ENCODE results near the gene FOXO1. TPM values are rescaled to one million over a fixed set of nuclear protein-coding genes. Genes with fewer than 3 reads are reported as not detected.
"Not testable (repeated sequence)": the region's sequence is repeated elsewhere in the genome, so short reads cannot be mapped to it uniquely, and the experiment has no call there.

The FOXO1 gene
- 10 to 100 TPM; 34.2 to 34.5 TPM for total RNA-seq

- peaks cover 15% of the 10 kb centered on the region for H3K36me3 Mint-ChIP-seq
- H3K9me3 Mint-ChIP-seq, result no peaks in the 10 kb centered on the region
- peaks cover 34% of the 10 kb centered on the region for H3K4me1 Mint-ChIP-seq (ENCODE audit: low read depth)
- ChIA-PET CTCF (interaction anchor here (0.9 kb wide), 2 partner anchors 13 to 888 kb away, joined by 3 read pairs; no protein-coding TSS in a partner anchor), POLR2A (interaction anchor here (0.8 to 5.2 kb wide), 15 partner anchors 13 to 889 kb away, joined by 3 to 39 read pairs (median 4); no protein-coding TSS in a partner anchor)
- intact Hi-C loops (cut with micrococcal nuclease), result loop anchor here (2.0 to 10.0 kb wide), 2 partner anchors 111 to 1631 kb away; partner anchors contain the start of genes NHLRC3 and PROSER1
- no peaks in the 10 kb centered on the region for H3K27me3 Mint-ChIP-seq
- H3K27ac Mint-ChIP-seq, result peak within 1 kb of the TSS; percentile 96
- peak; percentile 91 for DNase-seq
- peak within 1 kb of the TSS; percentile 91 for H3K4me3 Mint-ChIP-seq
These were observed at the start of gene FOXO1 for GRCh38 chr13:40666045-40666932. FOXO1 (minus strand) TSS chr13:40666641; CDS start chr13:40666212, 429 bp downstream.

GRCh38 chr13:40714433-40714832, 48.0 kb upstream of the FOXO1 start:
- H3K27me3 Mint-ChIP-seq; CTCF ChIA-PET; DNase-seq; H3K4me3 Mint-ChIP-seq; H3K4me1 Mint-ChIP-seq (ENCODE audit: low read depth); H3K27ac Mint-ChIP-seq; intact Hi-C loops (cut with micrococcal nuclease); POLR2A ChIA-PET: not testable (repeated sequence)
- Mint-ChIP-seq H3K36me3 (peaks cover 37% of the 10 kb centered on the region), H3K9me3 (peaks cover 25% of the 10 kb centered on the region)

GRCh38 chr13:40706439-40706838, 40.0 kb upstream of the FOXO1 start:
- Mint-ChIP-seq H3K27me3 (no peaks in the 10 kb centered on the region), H3K4me3 (no peak overlapping the region), H3K27ac (no peak overlapping the region), H3K36me3 (peaks cover 5% of the 10 kb centered on the region), H3K4me1 (ENCODE audit: low read depth) (peaks cover 5% of the 10 kb centered on the region), H3K9me3 (peaks cover 42% of the 10 kb centered on the region)
- POLR2A ChIA-PET, result no interaction called here
- intact Hi-C loops (cut with micrococcal nuclease), result no loop called here
- CTCF ChIA-PET, result no interaction called here
- no peak for DNase-seq

DNA sequence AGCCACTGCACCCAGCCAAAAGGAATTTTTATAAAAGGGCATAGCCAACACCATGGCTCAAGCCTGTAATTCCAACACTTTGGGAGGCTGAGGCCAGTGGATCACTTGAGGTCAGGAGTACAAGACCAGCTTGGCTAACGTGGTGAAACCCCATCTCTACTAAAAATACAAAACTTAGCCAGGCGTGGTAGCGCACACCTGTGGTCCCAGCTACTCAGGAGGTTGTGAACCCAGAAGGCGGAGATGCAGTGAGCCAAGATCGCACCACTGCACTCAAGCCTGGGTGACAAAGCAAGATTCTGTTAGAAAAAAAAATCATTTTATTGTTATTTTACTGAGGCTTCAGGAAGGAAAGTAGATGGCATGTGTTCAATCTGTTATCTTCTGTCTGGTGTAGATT, 31.3 kb upstream of the FOXO1 start:
- CTCF ChIA-PET, result interaction anchor here (0.8 kb wide), 1 partner anchor 80 kb away, joined by 3 read pairs; no protein-coding TSS in a partner anchor
- intact Hi-C loops (cut with micrococcal nuclease), result no loop called here
- Mint-ChIP-seq H3K36me3 (no peaks in the 10 kb centered on the region), H3K27me3 (no peaks in the 10 kb centered on the region), H3K4me3 (no peak overlapping the region), H3K4me1 (ENCODE audit: low read depth) (no peaks in the 10 kb centered on the region), H3K9me3 (no peaks in the 10 kb centered on the region), H3K27ac (no peak overlapping the region)
- POLR2A ChIA-PET, result no interaction called here
- DNase-seq, result no peak

- Mint-ChIP-seq H3K4me3 (no peak overlapping the region), H3K36me3 (no peaks in the 10 kb centered on the region), H3K27me3 (no peaks in the 10 kb centered on the region), H3K4me1 (ENCODE audit: low read depth) (no peaks in the 10 kb centered on the region), H3K27ac (no peak overlapping the region), H3K9me3 (no peaks in the 10 kb centered on the region)
- no peak for DNase-seq
- ChIA-PET POLR2A (interaction anchor here (0.7 kb wide), 1 partner anchor 714 kb away, joined by 5 read pairs; no protein-coding TSS in a partner anchor), CTCF (interaction anchor here (0.6 to 1.8 kb wide), 3 partner anchors 11 to 85 kb away, joined by 3 to 6 read pairs (median 6); no protein-coding TSS in a partner anchor)
- intact Hi-C loops (cut with micrococcal nuclease), result no loop called here
These were observed 28.0 kb upstream of the FOXO1 start for GRCh38 chr13:40694426-40694825.

- Mint-ChIP-seq H3K27ac (no peak overlapping the region), H3K9me3 (no peaks in the 10 kb centered on the region), H3K27me3 (no peaks in the 10 kb centered on the region), H3K4me1 (ENCODE audit: low read depth) (no peaks in the 10 kb centered on the region), H3K4me3 (no peak overlapping the region), H3K36me3 (no peaks in the 10 kb centered on the region)
- CTCF ChIA-PET, result no interaction called here
- POLR2A ChIA-PET, result no interaction called here
- intact Hi-C loops (cut with micrococcal nuclease), result no loop called here
- DNase-seq, result no peak
These were observed 26.5 kb upstream of the FOXO1 start for GRCh38 chr13:40692946-40693345.

DNA sequence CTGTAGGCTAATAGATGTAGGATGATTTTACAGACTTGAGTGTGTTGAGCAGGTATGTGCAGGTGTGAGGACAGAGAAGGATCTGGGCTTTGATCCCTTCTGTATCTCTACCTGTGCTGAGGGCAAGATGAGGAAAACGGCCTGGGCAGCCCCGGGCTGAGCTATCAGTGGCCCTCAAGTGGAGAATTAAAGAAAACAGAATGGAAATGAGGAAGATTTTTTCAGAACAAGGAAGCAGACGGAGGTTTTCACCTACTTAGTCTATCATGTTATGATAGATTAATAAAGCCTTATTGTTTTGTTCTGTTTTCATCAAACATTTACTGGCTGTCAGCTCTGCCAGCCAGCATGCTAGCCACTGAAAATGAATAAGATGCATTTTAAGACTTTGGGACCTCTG, 22.3 kb upstream of the FOXO1 start:
- no peaks in the 10 kb centered on the region for H3K36me3 Mint-ChIP-seq
- CTCF ChIA-PET, result no interaction called here
- POLR2A ChIA-PET, result no interaction called here

DNA sequence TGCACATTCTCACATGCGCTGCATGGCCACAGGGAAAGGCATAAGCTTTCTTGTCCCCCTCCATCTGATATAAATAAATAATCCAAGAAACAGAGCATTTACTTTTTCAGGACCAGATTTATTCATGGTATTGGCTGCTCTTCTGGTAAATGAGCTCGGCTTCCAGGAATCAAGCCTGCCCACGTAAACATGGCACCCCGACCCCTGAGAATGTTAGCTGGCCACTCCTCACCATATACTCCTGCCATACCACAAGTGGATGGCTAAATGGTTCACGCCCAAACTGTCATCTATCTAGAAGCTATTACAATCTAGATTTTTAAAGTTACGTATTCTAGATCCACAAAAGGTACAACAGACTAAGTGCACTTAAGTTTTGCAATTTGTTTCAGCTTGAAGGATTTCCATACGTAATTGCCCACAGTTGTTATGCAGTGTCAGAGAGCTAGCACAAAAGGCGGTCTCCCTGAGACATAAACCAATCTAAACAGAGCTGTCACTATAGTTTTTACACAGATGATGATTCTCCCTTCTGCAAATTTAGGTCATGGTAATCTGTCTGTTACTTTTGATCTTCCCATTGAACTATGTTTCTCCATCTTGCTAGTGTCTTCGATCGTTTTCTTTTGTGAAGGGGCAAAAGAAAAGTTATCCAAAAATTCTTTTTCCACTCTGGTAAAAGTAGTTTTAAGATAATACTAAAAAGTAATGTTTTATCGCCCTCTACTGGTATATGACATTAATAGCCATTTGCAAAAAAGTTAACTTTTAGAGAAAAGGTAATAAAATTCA, 16.2 kb upstream of the FOXO1 start:
- ChIA-PET POLR2A (interaction anchor here (0.7 to 0.9 kb wide), 3 partner anchors 18 to 1005 kb away, joined by 3 read pairs; no protein-coding TSS in a partner anchor), CTCF (interaction anchor here (0.6 to 3.3 kb wide), 35 partner anchors 10 to 998 kb away, joined by 3 to 52 read pairs (median 3); no protein-coding TSS in a partner anchor)
- intact Hi-C loops (cut with micrococcal nuclease), result loop anchor here (1.0 to 2.0 kb wide), 3 partner anchors 613 to 916 kb away; no protein-coding TSS in a partner anchor
- Mint-ChIP-seq H3K4me1 (ENCODE audit: low read depth) (peaks cover 7% of the 10 kb centered on the region), H3K9me3 (no peaks in the 10 kb centered on the region), H3K27ac (no peak overlapping the region), H3K27me3 (no peaks in the 10 kb centered on the region), H3K4me3 (no peak overlapping the region), H3K36me3 (no peaks in the 10 kb centered on the region)
- no peak for DNase-seq

More for the DNA sequence above, 22.3 kb upstream of the FOXO1 start:
- H3K9me3 Mint-ChIP-seq, result no peaks in the 10 kb centered on the region
- H3K4me3 Mint-ChIP-seq, result no peak overlapping the region
- H3K4me1 Mint-ChIP-seq (ENCODE audit: low read depth), result no peaks in the 10 kb centered on the region
- no peak for DNase-seq
- no peak overlapping the region for H3K27ac Mint-ChIP-seq
- H3K27me3 Mint-ChIP-seq, result no peaks in the 10 kb centered on the region
- intact Hi-C loops (cut with micrococcal nuclease), result no loop called here

DNA sequence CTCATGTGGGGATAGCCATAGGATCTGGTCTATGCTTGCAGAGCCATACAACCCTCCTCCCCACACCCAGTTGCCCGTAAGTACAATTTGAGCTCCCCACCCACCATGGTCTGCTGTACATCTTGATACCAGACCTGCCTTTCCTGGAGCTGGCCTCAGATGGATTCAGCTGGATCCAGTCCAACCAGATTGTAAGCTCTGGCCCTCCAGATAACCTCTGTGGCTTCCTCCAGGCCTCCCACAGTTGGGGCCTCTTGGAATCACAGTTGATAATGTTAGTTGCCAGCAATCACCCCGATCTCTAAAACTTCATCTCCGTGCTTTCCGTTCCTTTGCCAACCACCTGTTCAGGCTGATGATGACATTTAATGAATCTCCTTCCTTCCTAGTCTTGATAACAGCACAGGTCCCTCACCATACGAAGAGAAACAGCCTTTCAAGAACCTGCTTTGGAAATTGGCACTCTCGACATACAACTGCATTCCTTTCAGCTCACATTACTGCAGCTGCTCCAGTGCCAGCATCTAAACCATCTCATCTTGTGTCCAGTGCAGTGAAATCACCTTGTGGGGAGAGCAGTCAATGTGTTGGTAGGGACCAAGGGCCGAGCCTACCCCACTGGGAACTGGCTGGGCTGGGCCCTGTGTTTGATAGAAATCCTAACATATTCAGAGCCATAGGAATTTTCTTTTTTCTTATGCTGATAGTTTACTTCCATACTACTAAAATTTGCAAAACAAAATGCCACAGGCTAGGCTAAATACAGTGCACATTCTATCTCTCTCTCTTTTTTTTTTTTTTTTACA, 15.1 kb upstream of the FOXO1 start:
- intact Hi-C loops (cut with micrococcal nuclease), result loop anchor here (1.0 to 2.0 kb wide), 2 partner anchors 739 to 915 kb away; no protein-coding TSS in a partner anchor
- no peaks in the 10 kb centered on the region for H3K27me3 Mint-ChIP-seq
- H3K4me3 Mint-ChIP-seq, result no peak overlapping the region
- POLR2A ChIA-PET, result interaction anchor here (0.6 kb wide), 1 partner anchor 386 kb away, joined by 3 read pairs; no protein-coding TSS in a partner anchor
- no peak overlapping the region for H3K27ac Mint-ChIP-seq
- H3K9me3 Mint-ChIP-seq, result no peaks in the 10 kb centered on the region
- DNase-seq, result no peak
- peaks cover 7% of the 10 kb centered on the region for H3K4me1 Mint-ChIP-seq (ENCODE audit: low read depth)
- H3K36me3 Mint-ChIP-seq, result no peaks in the 10 kb centered on the region
- CTCF ChIA-PET, result interaction anchor here (0.9 to 3.3 kb wide), 18 partner anchors 9 to 997 kb away, joined by 3 to 52 read pairs (median 5); no protein-coding TSS in a partner anchor

DNA sequence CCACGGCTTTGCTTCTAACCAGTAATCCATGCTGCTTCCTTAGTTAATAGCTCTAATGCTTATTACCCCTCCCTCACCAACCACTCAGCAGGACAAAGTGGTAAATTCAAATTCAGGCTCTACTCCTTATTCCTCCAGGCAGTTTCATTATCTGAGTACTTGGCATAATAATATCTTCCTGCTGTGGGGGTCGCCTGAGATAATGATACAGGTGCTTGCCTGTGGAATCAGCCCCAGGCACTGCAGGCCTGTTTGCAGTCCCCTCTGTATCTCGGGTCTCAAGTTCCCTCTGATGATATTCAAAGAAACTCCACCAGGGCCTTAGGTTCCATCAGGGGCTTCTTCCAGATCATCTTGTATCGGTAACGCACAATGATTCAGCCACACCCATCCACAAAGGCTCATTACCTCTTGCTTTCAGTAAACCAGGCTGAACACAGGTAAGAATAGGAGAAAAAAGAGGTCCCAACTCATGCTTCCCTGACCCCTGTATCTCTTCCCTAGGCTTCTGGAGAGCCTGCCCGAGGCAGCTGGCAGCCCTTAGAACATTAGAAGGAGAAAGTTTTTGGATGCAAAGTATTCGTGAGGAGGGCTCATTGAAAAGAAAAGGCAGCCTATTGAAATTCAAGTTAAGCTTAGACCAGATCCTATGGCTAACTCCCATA, 14.3 kb upstream of the FOXO1 start:
- peaks cover 7% of the 10 kb centered on the region for H3K4me1 Mint-ChIP-seq (ENCODE audit: low read depth)
- H3K36me3 Mint-ChIP-seq, result no peaks in the 10 kb centered on the region
- H3K27me3 Mint-ChIP-seq, result no peaks in the 10 kb centered on the region
- ChIA-PET CTCF (interaction anchor here (0.9 to 3.2 kb wide), 4 partner anchors 12 to 995 kb away, joined by 4 to 24 read pairs (median 8); no protein-coding TSS in a partner anchor), POLR2A (no interaction called here)
- DNase-seq, result no peak
- no peak overlapping the region for H3K27ac Mint-ChIP-seq
- intact Hi-C loops (cut with micrococcal nuclease), result no loop called here
- no peaks in the 10 kb centered on the region for H3K9me3 Mint-ChIP-seq
- no peak overlapping the region for H3K4me3 Mint-ChIP-seq

DNA sequence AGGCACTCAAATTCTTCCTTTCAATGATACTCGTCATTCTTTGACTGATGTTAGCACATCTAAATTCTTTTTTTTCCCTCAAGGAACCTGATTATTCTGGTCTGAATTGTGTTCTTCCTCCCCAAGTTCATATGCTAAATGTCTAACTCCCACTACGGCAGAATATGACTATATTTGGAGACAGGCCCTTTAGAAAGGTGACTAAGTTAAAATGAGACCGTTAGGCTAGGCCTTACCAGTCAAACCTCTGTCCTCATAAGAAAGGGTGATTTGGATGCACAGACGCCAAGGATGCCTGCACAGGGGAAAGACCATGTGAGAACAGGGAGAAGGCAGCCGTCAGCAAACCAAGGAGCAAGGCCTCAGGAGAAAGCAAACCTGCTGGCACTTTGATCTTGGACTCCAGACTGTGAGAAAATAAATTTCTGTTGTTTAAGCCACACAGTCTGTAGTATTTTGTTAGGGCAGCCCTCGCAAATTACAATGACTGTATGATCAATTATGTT, 13.1 kb upstream of the FOXO1 start:
- Mint-ChIP-seq H3K9me3 (no peaks in the 10 kb centered on the region), H3K4me1 (ENCODE audit: low read depth) (peaks cover 7% of the 10 kb centered on the region), H3K27ac (no peak overlapping the region), H3K27me3 (no peaks in the 10 kb centered on the region), H3K4me3 (no peak overlapping the region), H3K36me3 (no peaks in the 10 kb centered on the region)
- POLR2A ChIA-PET, result no interaction called here
- CTCF ChIA-PET, result interaction anchor here (1.8 kb wide), 1 partner anchor 736 kb away, joined by 6 read pairs; no protein-coding TSS in a partner anchor
- DNase-seq, result no peak
- intact Hi-C loops (cut with micrococcal nuclease), result no loop called here

Data from activated CD4-positive, alpha-beta memory T cell treated with anti-CD3 and anti-CD28 coated beads for 36 hours (primary cell).